Nephron (organoid): Measurements from ENCODE around the gene FGF16.
"Not testable (repeated sequence)": the region's sequence is repeated elsewhere in the genome, so short reads cannot be mapped to it uniquely, and the experiment has no call there.

Experiments used
- H3K27ac Mint-ChIP-seq, 3 experiments: 2 replicates each; pipeline ENCODE4 v1.8.0; 2020; ENCODE audit warnings: mixed read lengths in 3 of 3, mild to moderate bottlenecking in 2 of 3, moderate library complexity in 1 of 3
- H3K27me3 Mint-ChIP-seq: 2 replicates; pipeline ENCODE4 v1.8.0; 2021; ENCODE audit warnings: low read depth, mild to moderate bottlenecking, moderate library complexity, mixed read lengths
- H3K36me3 Mint-ChIP-seq: 2 replicates; pipeline ENCODE4 v1.8.0; 2020; ENCODE audit warnings: low read depth, mixed read lengths
- H3K4me1 Mint-ChIP-seq: 2 replicates; pipeline ENCODE4 v1.8.0; 2020; ENCODE audit warnings: mixed read lengths
- H3K4me3 Mint-ChIP-seq, 3 experiments: 2 replicates each; pipeline ENCODE4 v1.8.0; 2020; ENCODE audit warnings: mild to moderate bottlenecking in 3 of 3, mixed read lengths in 3 of 3, moderate library complexity in 2 of 3
- H3K9me3 Mint-ChIP-seq: 2 replicates; pipeline ENCODE4 v1.8.0; 2020; ENCODE audit warnings: mixed read lengths
- CTCF ChIP-seq, 3 experiments: fragments of 200-600 bp; sonication (generic); IDR thresholded peaks; one replicate each; pipeline ENCODE4 v1.5.0; 2021; ENCODE audit warnings: antibody characterized with exemption in 3 of 3; ENCODE audit not compliant: unreplicated experiment in 3 of 3

FGF16 gene

DNA sequence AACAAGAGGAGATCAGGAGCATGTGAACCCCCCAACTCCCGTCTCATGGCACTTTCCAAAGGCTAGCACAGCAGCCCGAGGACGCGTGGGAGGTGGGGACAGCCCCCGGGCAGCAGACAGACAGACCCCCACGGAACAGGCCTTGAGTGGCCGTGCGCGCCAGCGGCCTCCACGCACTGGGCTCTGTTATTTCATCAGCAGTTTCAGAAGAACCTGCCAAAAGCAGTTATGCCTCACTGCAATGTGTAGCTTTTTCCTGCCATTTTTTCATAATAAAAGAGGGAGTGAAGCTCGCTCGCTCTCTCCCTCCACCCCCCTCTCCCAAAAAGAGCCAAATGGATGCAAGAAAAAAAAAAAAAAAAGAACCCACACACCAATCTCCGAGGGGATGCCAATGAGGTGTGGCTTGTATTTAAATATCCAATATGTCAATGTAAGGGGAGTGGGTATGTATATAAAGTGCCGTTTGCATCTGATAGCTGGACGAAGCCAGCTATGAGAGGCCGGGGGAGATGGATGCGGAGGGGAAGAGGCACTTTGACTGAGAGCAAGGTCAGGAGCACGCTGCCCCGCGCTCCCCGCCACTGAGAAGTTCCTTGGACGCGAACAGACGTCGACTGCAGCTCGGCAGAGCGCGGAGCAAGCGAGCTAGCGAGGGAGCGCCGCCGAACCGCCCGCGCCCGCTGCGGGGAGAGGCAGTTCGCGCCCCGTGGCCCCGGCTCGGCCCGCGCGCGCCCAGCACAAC is at the start of gene FGF16:
Gene FGF16, plus strand, starts transcription at position 482 of the 745 bp plus-strand sequence. CDS start 286 bp downstream, outside the sequence.
- no peak for TF ChIP-seq CTCF (IDR thresholded peaks at IDR 0.05; ENCODE audit: unreplicated experiment in 3 of 3)
- Mint-ChIP-seq H3K27me3 (peaks cover 24% of the 10 kb centered on the region), H3K36me3 (no peaks in the 10 kb centered on the region)

DNA sequence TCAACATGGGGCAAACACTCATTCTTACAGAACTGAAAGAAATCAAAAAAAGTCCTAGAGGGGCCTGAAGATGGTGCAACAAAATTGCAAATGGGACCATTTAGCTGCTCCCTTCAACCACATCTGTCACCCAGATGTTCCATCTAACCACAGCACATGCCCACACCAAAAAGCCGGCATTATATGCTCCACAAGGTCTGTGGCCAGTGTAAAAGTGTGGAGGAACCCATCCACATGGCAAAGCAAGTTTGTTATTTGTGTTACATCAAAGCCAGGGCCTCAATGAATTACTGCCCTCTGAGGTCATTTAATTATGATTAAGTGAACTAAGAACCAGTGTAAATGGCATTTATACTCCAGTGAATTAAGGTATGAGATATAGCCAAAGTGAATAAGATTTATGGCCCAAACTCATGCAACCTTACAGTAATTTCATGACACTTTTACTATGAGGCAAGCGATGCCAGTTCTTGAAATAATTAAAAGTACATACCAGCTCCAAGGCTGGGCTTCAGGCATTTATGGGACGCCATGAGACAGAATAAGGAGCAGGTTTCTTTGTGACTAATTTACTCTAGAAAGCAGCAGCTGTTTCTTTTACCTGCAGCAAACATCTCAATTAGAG is 48.7 kb upstream of the FGF16 start:
- Mint-ChIP-seq H3K4me3 (no peak overlapping the region), H3K36me3 (no peaks in the 10 kb centered on the region), H3K27ac (no peak overlapping the region), H3K4me1 (no peaks in the 10 kb centered on the region), H3K27me3 (no peaks in the 10 kb centered on the region), H3K9me3 (peaks cover 15% of the 10 kb centered on the region)
- TF ChIP-seq CTCF (IDR thresholded peaks at IDR 0.05; ENCODE audit: unreplicated experiment in 3 of 3) = no peak

More for the DNA sequence above, at the start of gene FGF16:
- H3K27ac Mint-ChIP-seq = peak within 1 kb of the TSS in 2 of 3 experiments; percentile 47 to 49
- peaks cover 5% of the 10 kb centered on the region for H3K9me3 Mint-ChIP-seq
- H3K4me3 Mint-ChIP-seq = peak within 1 kb of the TSS; percentile 65 to 83 (median 75)
- peaks cover 36% of the 10 kb centered on the region for H3K4me1 Mint-ChIP-seq

- no peak for TF ChIP-seq CTCF (IDR thresholded peaks at IDR 0.05; ENCODE audit: unreplicated experiment in 3 of 3)
- Mint-ChIP-seq H3K4me1 (peaks cover 7% of the 10 kb centered on the region), H3K27me3 (no peaks in the 10 kb centered on the region), H3K27ac (peak overlapping the region in 1 of 3 experiments; percentile 76), H3K9me3 (peaks cover 14% of the 10 kb centered on the region), H3K4me3 (no peak overlapping the region), H3K36me3 (no peaks in the 10 kb centered on the region)
These were observed 42.8 kb upstream of the FGF16 start for GRCh38 chrX:77404419-77404818.

- H3K27ac Mint-ChIP-seq, H3K27me3 Mint-ChIP-seq, H3K36me3 Mint-ChIP-seq, H3K4me3 Mint-ChIP-seq, H3K4me1 Mint-ChIP-seq: not testable (repeated sequence)
- peaks cover 21% of the 10 kb centered on the region for H3K9me3 Mint-ChIP-seq
These were observed 39.4 kb upstream of the FGF16 start for GRCh38 chrX:77407821-77408220.

- Mint-ChIP-seq H3K27ac (no peak overlapping the region), H3K27me3 (no peaks in the 10 kb centered on the region), H3K4me1 (peaks cover 8% of the 10 kb centered on the region), H3K4me3 (no peak overlapping the region), H3K9me3 (peaks cover 29% of the 10 kb centered on the region), H3K36me3 (no peaks in the 10 kb centered on the region)
- TF ChIP-seq CTCF (IDR thresholded peaks at IDR 0.05; ENCODE audit: unreplicated experiment in 3 of 3) = no peak
These were observed 34.6 kb upstream of the FGF16 start for GRCh38 chrX:77412631-77413030.

DNA sequence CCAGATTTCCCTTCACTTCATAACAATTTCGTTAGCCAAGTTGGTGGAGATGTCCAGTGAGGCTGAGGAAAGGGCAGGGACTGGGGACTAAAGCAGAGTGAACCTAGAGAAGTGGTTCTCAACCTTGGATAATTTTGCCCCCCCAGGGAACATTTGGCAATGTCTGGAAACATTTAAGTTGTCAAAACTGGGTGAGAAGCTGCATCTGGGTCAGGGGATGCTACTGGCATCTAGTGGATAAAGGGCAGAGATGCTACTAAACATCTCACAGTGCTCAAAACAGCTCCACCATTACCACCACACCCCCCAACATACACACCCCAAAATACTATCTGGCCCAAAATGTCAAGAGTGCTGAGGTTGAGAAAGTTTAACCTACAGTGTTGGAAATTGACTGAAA is 32.0 kb upstream of the FGF16 start:
- TF ChIP-seq CTCF (IDR thresholded peaks at IDR 0.05; ENCODE audit: unreplicated experiment in 3 of 3) = no peak
- no peak overlapping the region for H3K27ac Mint-ChIP-seq
- H3K4me1 Mint-ChIP-seq = peaks cover 8% of the 10 kb centered on the region
- H3K4me3 Mint-ChIP-seq = no peak overlapping the region
- no peaks in the 10 kb centered on the region for H3K36me3 Mint-ChIP-seq
- peaks cover 13% of the 10 kb centered on the region for H3K9me3 Mint-ChIP-seq
- no peaks in the 10 kb centered on the region for H3K27me3 Mint-ChIP-seq
